GM18519 (cell line): Measurements from ENCODE around the gene PHF1.

ENCODE experiments used
- ATAC-seq: cut with Tn5 transposase; IDR thresholded peaks from one replicate; pipeline ENCODE4 v1.9.1; 2021; ENCODE audit warnings: mild to moderate bottlenecking, moderate library complexity; ENCODE audit not compliant: unreplicated experiment, low FRiP score

PHF1 gene

GRCh38 chr6:33417128-33417902 is 6.5 kb downstream of the PHF1 start:
- ATAC-seq: no peak

- peak; percentile 69 for ATAC-seq
Observed at GRCh38 chr6:33417903-33418689, 7.3 kb downstream of the PHF1 start, which contains the start of gene CUTA. Gene CUTA (minus strand): TSS chr6:33418107. CDS start chr6:33418000, 107 bp downstream.

- no peak for ATAC-seq
Observed at GRCh38 chr6:33418690-33419291, 8.0 kb downstream of the PHF1 start.

GRCh38 chr6:33419580-33420490 is 9.0 kb downstream of the PHF1 start, which contains the start of gene SYNGAP1:
Gene SYNGAP1 (plus strand): TSS chr6:33420065. CDS start chr6:33420265, 200 bp downstream.
- ATAC-seq: no peak

- no peak for ATAC-seq
Observed at GRCh38 chr6:33420491-33421343, 9.9 kb downstream of the PHF1 start.

- no peak for ATAC-seq
Observed at GRCh38 chr6:33421344-33421643, 10.5 kb downstream of the PHF1 start.

GRCh38 chr6:33423777-33424176 is 13.0 kb downstream of the PHF1 start:
- ATAC-seq: no peak

GRCh38 chr6:33424855-33425667 is 14.2 kb downstream of the PHF1 start:
- no peak for ATAC-seq

- ATAC-seq: no peak
Observed at GRCh38 chr6:33425668-33426577, 15.1 kb downstream of the PHF1 start.

- ATAC-seq: no peak
Observed at GRCh38 chr6:33426590-33427511, 16.0 kb downstream of the PHF1 start.

GRCh38 chr6:33427585-33428223 is 16.9 kb downstream of the PHF1 start:
- ATAC-seq: no peak

- no peak for ATAC-seq
Observed at GRCh38 chr6:33428224-33428965, 17.6 kb downstream of the PHF1 start.

GRCh38 chr6:33428966-33429749 is 18.3 kb downstream of the PHF1 start:
- ATAC-seq: no peak

GRCh38 chr6:33429750-33430052 is 18.9 kb downstream of the PHF1 start:
- no peak for ATAC-seq

- no peak for ATAC-seq
Observed at GRCh38 chr6:33430334-33430733, 19.5 kb downstream of the PHF1 start.
